Progenitor cell of endocrine pancreas (in vitro differentiated cells): ENCODE data around the gene VGLL4. TPM values are rescaled to one million over a fixed set of nuclear protein-coding genes. Genes with fewer than 3 reads are reported as not detected.

Experiments
- total RNA-seq: library from RNA; stranded (reverse); gene quantifications from 2 replicates; pipeline ENCODE4 v1.2.1, GENCODE V29; 2021

The VGLL4 gene
- total RNA-seq, 1 donor from 2014 or later, result 93.2 TPM

Other genes with a start within 250 kb of the VGLL4 start
- 30.5 and 33.3 TPM in 2 replicates for gene TAMM41, start 203.0 kb upstream of the VGLL4 start, total RNA-seq